LHCN-M2 (cell line): Measurements from ENCODE around the gene SKAP1. TPM values are rescaled to one million over a fixed set of nuclear protein-coding genes. Genes with fewer than 3 reads are reported as not detected.

Experiments
- DNase-seq: peaks from one replicate; pipeline ENCODE4 v3.0.0-alpha.2; 2012; ENCODE audit warnings: low read depth
- polyA plus RNA-seq: library from polyadenylated mRNA; unstranded; fragments of >200 nt; gene quantifications from one replicate; pipeline ENCODE4 v1.2.1, GENCODE V29; 2012; ENCODE audit warnings: missing spikeins
- total RNA-seq: library from RNA; depleted of rRNA; stranded (reverse); fragments of >200 nt; gene quantifications from 2 replicates; pipeline ENCODE4 v1.2.3, GENCODE V29; 2014; rRNA removed

Gene SKAP1
- total RNA-seq, result 0.17 TPM in 1 of 2 replicates, not detected in the other
- polyA plus RNA-seq, result 0.81 TPM

- no peak for DNase-seq
Observed at GRCh38 chr17:48429638-48430586, at the start of gene SKAP1. Gene SKAP1 (minus strand): TSS chr17:48430214.

- DNase-seq, result no peak
Observed at GRCh38 chr17:48479014-48479402, 49.0 kb upstream of the SKAP1 start.

GRCh38 chr17:48478224-48479013 is 48.4 kb upstream of the SKAP1 start:
- no peak for DNase-seq

GRCh38 chr17:48477221-48477620 is 47.2 kb upstream of the SKAP1 start:
- DNase-seq, result no peak

GRCh38 chr17:48472411-48473281 is 42.6 kb upstream of the SKAP1 start:
- peak; percentile 95 for DNase-seq

GRCh38 chr17:48471817-48472410 is 41.9 kb upstream of the SKAP1 start:
- DNase-seq, result no peak

GRCh38 chr17:48470388-48471034 is 40.5 kb upstream of the SKAP1 start:
- peak; percentile 70 for DNase-seq

- DNase-seq, result no peak
Observed at GRCh38 chr17:48469227-48469626, 39.2 kb upstream of the SKAP1 start.

- no peak for DNase-seq
Observed at GRCh38 chr17:48468299-48468698, 38.3 kb upstream of the SKAP1 start.

GRCh38 chr17:48465884-48466283 is 35.9 kb upstream of the SKAP1 start:
- DNase-seq, result no peak

- DNase-seq, result no peak
Observed at GRCh38 chr17:48463526-48463925, 33.5 kb upstream of the SKAP1 start.

GRCh38 chr17:48462946-48463345 is 32.9 kb upstream of the SKAP1 start:
- no peak for DNase-seq

- DNase-seq, result no peak
Observed at GRCh38 chr17:48460052-48460451, 30.0 kb upstream of the SKAP1 start.

GRCh38 chr17:48459070-48459844 is 29.2 kb upstream of the SKAP1 start:
- DNase-seq, result no peak

GRCh38 chr17:48457080-48457836 is 27.2 kb upstream of the SKAP1 start:
- peak; percentile 53 for DNase-seq

GRCh38 chr17:48456589-48456988 is 26.6 kb upstream of the SKAP1 start:
- DNase-seq, result no peak

GRCh38 chr17:48455791-48456190 is 25.8 kb upstream of the SKAP1 start:
- DNase-seq, result no peak

GRCh38 chr17:48453447-48453846 is 23.4 kb upstream of the SKAP1 start:
- no peak for DNase-seq

GRCh38 chr17:48451489-48451888 is 21.5 kb upstream of the SKAP1 start:
- DNase-seq, result no peak
